HL-60 (cell line): Measurements from ENCODE around the gene KISS1.
"Not testable (repeated sequence)": the region's sequence is repeated elsewhere in the genome, so short reads cannot be mapped to it uniquely, and the experiment has no call there.

ENCODE experiments used
- CTCF ChIP-seq: IDR thresholded peaks from one replicate; pipeline ENCODE4 v1.5.1; 2011; ENCODE audit warnings: low read length, control low read depth, inconsistent platforms; ENCODE audit not compliant: insufficient read depth
- POLR2AphosphoS5 ChIP-seq: IDR thresholded peaks from 2 replicates; pipeline ENCODE4 v1.6.1; 2012; ENCODE audit warnings: low read depth

GRCh38 chr1:204238520-204238919 is 42.2 kb upstream of the KISS1 start:
- not testable (repeated sequence) for TF ChIP-seq CTCF, POLR2AphosphoS5
